H1 (cell line): ENCODE results near the gene RETREG1. TPM values are rescaled to one million over a fixed set of nuclear protein-coding genes. Genes with fewer than 3 reads are reported as not detected.

Source experiments
- MAFK ChIP-seq: IDR thresholded peaks from 2 replicates; pipeline ENCODE4 v1.6.1; 2012; ENCODE audit warnings: low read depth, mild to moderate bottlenecking, improper control_type of control experiment, low read length
- MAX ChIP-seq: IDR thresholded peaks from 2 replicates; pipeline ENCODE4 v1.6.1; 2012; ENCODE audit warnings: inconsistent platforms
- PHF8 ChIP-seq: fragments of 200-600 bp; sonication (generic); conservative IDR thresholded peaks from 2 replicates; pipeline ENCODE4 v1.7.1; 2012; ENCODE audit warnings: low read depth, mild to moderate bottlenecking, inconsistent platforms, low read length, moderate library complexity
- SIX5 ChIP-seq: IDR thresholded peaks from 2 replicates; pipeline ENCODE4 v1.6.1; 2011; ENCODE audit warnings: mild to moderate bottlenecking, low read depth, low read length
- polyA plus RNA-seq, 7 experiments: library from polyadenylated mRNA; depleted of rRNA in 3 of 7; stranded (reverse) in 5 of 7; unstranded in 2 of 7; fragments of >200 nt in 5 of 7; fragments of 200-250 nt in 2 of 7; gene quantifications; 1 replicate in 5 of 7; 2 replicates in 1 of 7; 4 replicates in 1 of 7; pipeline versions ENCODE4 v1.2.1 to v1.2.3, GENCODE V29; 2011 to 2013; ENCODE audit warnings: missing spikeins in 2 of 7, mixed read lengths in 2 of 7
- total RNA-seq: library from RNA; stranded (reverse); fragmentation: NEBNext Ultra II Directional; extraction: Animal tissue kit (Norgen Biotek cat#: 25700); gene quantifications from 2 replicates; pipeline ENCODE4 v1.2.1, GENCODE V29; 2021
- TF ChIP-seq, protein P1 (sequence below): fragments of 300-600 bp; sonication (generic); IDR thresholded peaks from 2 replicates; pipeline ENCODE4 v1.7.1; 2012; ENCODE audit warnings: low read length, moderate library complexity, mild to moderate bottlenecking, inconsistent platforms; ENCODE audit not compliant: insufficient replicate concordance

RETREG1 gene
- total and polyA plus RNA-seq, 2 of the 8 experiments (the other 6 are each of a cell fraction or from before 2014, with no cell fraction given): 0.62 to 1.9 TPM

DNA sequence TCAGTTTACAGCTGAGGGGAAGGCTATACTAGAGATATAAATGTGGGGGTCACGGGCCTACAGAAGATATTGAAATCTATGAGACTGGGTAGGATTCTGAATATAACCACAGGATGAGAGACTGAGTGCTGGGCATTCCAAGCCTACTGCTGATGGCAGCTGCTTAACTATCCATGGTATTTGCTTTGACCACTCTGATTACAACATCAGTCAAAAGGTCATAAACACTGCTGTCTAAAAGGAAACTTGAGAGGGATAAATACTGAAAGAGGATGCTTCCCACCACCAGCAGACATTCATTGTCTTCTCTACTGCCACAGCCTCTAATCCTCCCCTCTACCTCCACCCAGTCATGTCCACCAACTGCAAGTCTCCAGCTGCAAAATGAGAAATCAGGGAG is 155.0 kb downstream of the RETREG1 start (continued):
- TF ChIP-seq, protein P1, sequence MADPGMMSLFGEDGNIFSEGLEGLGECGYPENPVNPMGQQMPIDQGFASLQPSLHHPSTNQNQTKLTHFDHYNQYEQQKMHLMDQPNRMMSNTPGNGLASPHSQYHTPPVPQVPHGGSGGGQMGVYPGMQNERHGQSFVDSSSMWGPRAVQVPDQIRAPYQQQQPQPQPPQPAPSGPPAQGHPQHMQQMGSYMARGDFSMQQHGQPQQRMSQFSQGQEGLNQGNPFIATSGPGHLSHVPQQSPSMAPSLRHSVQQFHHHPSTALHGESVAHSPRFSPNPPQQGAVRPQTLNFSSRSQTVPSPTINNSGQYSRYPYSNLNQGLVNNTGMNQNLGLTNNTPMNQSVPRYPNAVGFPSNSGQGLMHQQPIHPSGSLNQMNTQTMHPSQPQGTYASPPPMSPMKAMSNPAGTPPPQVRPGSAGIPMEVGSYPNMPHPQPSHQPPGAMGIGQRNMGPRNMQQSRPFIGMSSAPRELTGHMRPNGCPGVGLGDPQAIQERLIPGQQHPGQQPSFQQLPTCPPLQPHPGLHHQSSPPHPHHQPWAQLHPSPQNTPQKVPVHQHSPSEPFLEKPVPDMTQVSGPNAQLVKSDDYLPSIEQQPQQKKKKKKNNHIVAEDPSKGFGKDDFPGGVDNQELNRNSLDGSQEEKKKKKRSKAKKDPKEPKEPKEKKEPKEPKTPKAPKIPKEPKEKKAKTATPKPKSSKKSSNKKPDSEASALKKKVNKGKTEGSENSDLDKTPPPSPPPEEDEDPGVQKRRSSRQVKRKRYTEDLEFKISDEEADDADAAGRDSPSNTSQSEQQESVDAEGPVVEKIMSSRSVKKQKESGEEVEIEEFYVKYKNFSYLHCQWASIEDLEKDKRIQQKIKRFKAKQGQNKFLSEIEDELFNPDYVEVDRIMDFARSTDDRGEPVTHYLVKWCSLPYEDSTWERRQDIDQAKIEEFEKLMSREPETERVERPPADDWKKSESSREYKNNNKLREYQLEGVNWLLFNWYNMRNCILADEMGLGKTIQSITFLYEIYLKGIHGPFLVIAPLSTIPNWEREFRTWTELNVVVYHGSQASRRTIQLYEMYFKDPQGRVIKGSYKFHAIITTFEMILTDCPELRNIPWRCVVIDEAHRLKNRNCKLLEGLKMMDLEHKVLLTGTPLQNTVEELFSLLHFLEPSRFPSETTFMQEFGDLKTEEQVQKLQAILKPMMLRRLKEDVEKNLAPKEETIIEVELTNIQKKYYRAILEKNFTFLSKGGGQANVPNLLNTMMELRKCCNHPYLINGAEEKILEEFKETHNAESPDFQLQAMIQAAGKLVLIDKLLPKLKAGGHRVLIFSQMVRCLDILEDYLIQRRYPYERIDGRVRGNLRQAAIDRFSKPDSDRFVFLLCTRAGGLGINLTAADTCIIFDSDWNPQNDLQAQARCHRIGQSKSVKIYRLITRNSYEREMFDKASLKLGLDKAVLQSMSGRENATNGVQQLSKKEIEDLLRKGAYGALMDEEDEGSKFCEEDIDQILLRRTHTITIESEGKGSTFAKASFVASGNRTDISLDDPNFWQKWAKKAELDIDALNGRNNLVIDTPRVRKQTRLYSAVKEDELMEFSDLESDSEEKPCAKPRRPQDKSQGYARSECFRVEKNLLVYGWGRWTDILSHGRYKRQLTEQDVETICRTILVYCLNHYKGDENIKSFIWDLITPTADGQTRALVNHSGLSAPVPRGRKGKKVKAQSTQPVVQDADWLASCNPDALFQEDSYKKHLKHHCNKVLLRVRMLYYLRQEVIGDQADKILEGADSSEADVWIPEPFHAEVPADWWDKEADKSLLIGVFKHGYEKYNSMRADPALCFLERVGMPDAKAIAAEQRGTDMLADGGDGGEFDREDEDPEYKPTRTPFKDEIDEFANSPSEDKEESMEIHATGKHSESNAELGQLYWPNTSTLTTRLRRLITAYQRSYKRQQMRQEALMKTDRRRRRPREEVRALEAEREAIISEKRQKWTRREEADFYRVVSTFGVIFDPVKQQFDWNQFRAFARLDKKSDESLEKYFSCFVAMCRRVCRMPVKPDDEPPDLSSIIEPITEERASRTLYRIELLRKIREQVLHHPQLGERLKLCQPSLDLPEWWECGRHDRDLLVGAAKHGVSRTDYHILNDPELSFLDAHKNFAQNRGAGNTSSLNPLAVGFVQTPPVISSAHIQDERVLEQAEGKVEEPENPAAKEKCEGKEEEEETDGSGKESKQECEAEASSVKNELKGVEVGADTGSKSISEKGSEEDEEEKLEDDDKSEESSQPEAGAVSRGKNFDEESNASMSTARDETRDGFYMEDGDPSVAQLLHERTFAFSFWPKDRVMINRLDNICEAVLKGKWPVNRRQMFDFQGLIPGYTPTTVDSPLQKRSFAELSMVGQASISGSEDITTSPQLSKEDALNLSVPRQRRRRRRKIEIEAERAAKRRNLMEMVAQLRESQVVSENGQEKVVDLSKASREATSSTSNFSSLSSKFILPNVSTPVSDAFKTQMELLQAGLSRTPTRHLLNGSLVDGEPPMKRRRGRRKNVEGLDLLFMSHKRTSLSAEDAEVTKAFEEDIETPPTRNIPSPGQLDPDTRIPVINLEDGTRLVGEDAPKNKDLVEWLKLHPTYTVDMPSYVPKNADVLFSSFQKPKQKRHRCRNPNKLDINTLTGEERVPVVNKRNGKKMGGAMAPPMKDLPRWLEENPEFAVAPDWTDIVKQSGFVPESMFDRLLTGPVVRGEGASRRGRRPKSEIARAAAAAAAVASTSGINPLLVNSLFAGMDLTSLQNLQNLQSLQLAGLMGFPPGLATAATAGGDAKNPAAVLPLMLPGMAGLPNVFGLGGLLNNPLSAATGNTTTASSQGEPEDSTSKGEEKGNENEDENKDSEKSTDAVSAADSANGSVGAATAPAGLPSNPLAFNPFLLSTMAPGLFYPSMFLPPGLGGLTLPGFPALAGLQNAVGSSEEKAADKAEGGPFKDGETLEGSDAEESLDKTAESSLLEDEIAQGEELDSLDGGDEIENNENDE: no peak
- TF ChIP-seq MAX (no peak), PHF8 (no peak), SIX5 (no peak), MAFK (no peak)
